ENCODE results near the gene KCNK16. TPM values are rescaled to one million over a fixed set of nuclear protein-coding genes. Genes with fewer than 3 reads are reported as not detected.

Gene KCNK16
- total RNA-seq, 4 donors from 2014 or later = not detected

DNA sequence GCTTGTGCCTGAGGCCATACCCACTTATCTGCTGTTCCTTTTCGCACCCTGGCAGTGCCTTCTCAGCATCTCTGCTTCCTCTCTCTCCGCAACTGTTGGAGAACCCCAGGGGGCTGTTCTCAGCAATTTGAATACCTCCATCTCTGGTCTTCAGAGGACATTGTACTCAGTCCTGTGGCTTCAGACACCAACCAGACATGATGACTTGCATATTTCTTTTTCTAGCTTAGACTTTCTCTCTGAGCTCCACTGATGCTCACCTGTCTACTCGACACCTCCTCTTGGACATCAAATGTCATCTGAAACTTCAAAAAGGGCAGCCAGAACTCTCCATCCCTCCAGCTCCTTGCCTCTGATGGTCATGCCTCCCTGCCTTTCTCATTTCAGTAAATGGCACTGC, 18.9 kb upstream of the KCNK16 start:
- TF ChIP-seq, protein P1, sequence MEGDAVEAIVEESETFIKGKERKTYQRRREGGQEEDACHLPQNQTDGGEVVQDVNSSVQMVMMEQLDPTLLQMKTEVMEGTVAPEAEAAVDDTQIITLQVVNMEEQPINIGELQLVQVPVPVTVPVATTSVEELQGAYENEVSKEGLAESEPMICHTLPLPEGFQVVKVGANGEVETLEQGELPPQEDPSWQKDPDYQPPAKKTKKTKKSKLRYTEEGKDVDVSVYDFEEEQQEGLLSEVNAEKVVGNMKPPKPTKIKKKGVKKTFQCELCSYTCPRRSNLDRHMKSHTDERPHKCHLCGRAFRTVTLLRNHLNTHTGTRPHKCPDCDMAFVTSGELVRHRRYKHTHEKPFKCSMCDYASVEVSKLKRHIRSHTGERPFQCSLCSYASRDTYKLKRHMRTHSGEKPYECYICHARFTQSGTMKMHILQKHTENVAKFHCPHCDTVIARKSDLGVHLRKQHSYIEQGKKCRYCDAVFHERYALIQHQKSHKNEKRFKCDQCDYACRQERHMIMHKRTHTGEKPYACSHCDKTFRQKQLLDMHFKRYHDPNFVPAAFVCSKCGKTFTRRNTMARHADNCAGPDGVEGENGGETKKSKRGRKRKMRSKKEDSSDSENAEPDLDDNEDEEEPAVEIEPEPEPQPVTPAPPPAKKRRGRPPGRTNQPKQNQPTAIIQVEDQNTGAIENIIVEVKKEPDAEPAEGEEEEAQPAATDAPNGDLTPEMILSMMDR (IDR thresholded peaks at IDR 0.05) = no peak
- TF ChIP-seq POLR2A (IDR thresholded peaks at IDR 0.05) = no peak
- Histone ChIP-seq H3K27ac (no peak overlapping the region), H3K4me3 (no peak overlapping the region), H3K9me3 (no peaks in the 10 kb centered on the region), H3K4me1 (no peaks in the 10 kb centered on the region), H3K27me3 (no peaks in the 10 kb centered on the region), H3K36me3 (no peaks in the 10 kb centered on the region)
- no peak for DNase-seq

DNA sequence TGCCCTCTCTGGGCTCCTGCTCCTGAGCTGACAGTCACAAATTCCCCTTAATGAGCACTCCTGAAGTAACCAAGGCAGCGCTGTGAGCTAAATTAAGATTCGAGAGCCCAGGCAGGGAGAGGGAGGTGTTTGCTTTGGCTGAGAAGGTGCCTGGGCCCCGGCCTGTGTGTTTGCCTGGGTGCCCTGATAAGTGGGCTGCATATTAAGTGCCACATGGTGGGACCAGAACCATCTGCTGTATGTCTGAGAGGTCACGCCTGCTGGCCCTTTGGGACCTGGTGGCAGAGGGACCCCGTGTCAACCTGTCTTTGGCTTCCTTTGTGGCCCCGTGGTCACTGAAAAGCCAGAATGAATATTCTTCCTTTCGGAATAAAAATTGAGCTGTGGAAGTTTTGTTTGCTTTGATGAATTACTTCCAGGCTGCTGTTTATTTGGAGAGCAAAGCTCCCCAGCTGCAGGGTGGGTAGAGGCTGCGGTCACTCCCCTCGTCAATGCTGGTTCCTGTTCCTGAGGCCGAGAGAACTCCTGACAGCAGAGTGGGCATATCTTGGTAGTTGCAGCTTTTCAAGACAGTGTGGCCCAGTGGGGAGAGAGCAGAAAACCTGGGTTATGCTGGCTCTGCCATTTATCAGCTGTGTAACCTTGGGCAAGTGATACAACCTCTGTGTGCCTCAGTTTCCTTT, 17.5 kb upstream of the KCNK16 start:
- no peaks in the 10 kb centered on the region for H3K36me3 ChIP-seq
- no peak overlapping the region for H3K4me3 ChIP-seq
- no peaks in the 10 kb centered on the region for H3K4me1 ChIP-seq
- H3K27ac ChIP-seq = peak overlapping the region in 2 of 4 donors; percentile 16 to 34
- H3K9me3 ChIP-seq = no peaks in the 10 kb centered on the region
- TF ChIP-seq POLR2A (IDR thresholded peaks at IDR 0.05) = no peak
- TF ChIP-seq, protein P1 (IDR thresholded peaks at IDR 0.05) = no peak
- DNase-seq = no peak
- no peaks in the 10 kb centered on the region for H3K27me3 ChIP-seq

DNA sequence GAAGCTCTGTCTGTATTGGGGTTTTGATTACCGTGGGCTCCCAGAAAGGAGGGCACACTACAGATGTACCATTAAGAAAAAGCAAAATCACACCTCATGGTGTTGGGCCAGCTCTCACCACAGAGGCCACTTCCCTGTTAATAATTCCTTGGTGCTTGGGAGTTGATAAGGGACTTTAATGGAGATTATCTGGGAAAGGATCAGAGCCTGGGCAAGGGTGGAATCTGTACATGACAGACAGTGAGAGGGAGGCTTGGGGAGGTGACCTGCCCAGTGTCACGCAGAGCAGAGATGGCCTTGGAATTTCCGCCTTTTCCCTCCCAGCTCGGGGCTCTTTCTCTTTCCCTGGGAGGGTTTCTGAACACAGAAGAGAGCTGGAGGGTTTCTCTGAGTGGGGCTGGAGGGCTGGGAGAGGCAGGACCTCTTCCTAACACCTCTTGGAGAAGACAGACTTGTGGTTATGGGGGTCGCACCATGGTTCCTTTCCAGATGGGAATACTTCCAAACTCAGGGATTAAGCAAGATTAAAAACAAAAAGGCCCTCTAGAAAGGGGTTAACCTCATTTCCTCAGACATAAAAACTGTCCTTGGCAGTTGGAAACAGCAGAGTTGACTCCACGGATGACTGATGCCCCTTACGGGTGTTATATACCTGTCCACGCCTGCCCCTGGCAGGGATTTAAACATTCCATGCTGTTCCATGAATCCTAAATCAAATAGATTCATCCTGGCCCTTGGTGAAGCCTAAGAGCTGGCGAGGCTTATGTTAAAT, 16.8 kb upstream of the KCNK16 start:
- no peak overlapping the region for H3K4me3 ChIP-seq
- H3K27ac ChIP-seq = peak overlapping the region in 2 of 4 donors; percentile 16 to 34
- H3K9me3 ChIP-seq = no peaks in the 10 kb centered on the region
- no peaks in the 10 kb centered on the region for H3K27me3 ChIP-seq
- no peaks in the 10 kb centered on the region for H3K36me3 ChIP-seq
- TF ChIP-seq POLR2A (IDR thresholded peaks at IDR 0.05) = no peak
- TF ChIP-seq, protein P1 (IDR thresholded peaks at IDR 0.05) = no peak
- no peaks in the 10 kb centered on the region for H3K4me1 ChIP-seq
- no peak for DNase-seq

DNA sequence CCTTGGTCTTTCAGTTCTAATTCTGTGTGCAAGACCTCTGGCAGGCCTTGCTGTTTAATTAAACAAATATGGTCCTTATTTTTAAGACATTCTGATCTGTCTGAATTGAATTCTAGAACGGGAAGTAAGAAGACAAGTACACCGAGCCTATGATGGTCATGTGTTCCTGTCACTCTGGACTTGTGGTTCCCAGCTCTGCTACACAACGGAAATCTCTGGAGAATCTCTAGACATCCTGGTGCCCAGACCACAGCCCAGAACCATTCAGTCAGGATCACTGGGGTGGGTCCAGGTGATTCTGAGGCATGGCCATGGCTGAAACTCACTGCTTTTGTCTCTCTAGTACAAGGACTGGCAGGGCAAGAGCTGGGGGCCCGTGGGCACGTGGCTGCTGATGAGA, 15.9 kb upstream of the KCNK16 start:
- Histone ChIP-seq H3K27ac (no peak overlapping the region), H3K4me1 (no peaks in the 10 kb centered on the region), H3K9me3 (no peaks in the 10 kb centered on the region), H3K36me3 (no peaks in the 10 kb centered on the region), H3K4me3 (no peak overlapping the region), H3K27me3 (no peaks in the 10 kb centered on the region)
- no peak for DNase-seq
- TF ChIP-seq POLR2A (IDR thresholded peaks at IDR 0.05) = no peak
- TF ChIP-seq, protein P1 (IDR thresholded peaks at IDR 0.05) = no peak

DNA sequence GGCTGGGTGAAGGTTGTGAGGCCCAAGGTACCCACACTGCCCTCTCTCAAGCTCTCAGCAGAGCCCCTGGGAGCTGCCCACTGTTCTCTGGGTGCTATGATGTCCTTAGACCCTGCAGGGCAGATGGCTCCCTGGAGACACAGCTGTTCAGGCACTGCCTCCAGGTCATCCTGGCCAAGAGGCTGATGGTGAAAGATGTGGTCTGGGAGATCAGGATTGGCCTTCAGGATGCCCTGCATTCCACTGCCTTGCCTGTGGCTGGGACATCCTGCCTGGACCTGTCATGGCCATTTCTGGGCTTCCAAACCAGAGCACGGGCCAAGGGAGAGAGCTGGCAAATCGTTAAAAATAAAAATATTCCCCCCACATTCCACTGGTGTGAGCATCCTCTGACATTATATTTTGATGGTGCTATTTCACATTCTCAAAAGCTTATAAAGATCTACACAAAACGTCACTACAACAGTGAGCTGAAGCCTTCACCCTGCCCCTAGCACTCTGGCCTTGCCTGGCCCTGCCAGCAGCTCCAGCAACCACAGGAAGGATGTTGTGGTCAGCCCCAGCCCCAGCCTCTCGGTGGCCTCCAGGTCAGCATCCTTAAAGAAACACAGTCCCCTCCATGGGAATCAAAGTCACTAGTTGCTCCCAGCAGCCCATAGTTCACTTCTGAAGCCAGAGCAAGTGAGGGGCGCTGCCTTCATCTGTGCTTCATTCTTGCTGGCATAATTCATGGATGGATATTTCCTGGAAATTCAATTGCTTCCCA, 13.5 kb upstream of the KCNK16 start:
- no peaks in the 10 kb centered on the region for H3K9me3 ChIP-seq
- H3K4me1 ChIP-seq = no peaks in the 10 kb centered on the region
- H3K36me3 ChIP-seq = no peaks in the 10 kb centered on the region
- H3K27ac ChIP-seq = peak overlapping the region in 1 of 4 donors; percentile 25
- DNase-seq = no peak
- H3K27me3 ChIP-seq = no peaks in the 10 kb centered on the region
- TF ChIP-seq, protein P1 (IDR thresholded peaks at IDR 0.05) = no peak
- TF ChIP-seq POLR2A (IDR thresholded peaks at IDR 0.05) = no peak
- H3K4me3 ChIP-seq = no peak overlapping the region
